Left renal pelvis (tissue), 4 donors: ENCODE measurements around the gene MBD1. TPM values are rescaled to one million over a fixed set of nuclear protein-coding genes. Genes with fewer than 3 reads are reported as not detected.
A peak's percentile ranks its signal among the peaks of the same experiment; 100 is the strongest.
"Not testable (repeated sequence)": the region's sequence is repeated elsewhere in the genome, so short reads cannot be mapped to it uniquely, and the experiment has no call there.

Experiments used
- DNase-seq, 4 donors: peaks; one replicate each; pipeline ENCODE4 v3.0.0-alpha.2; 2013; ENCODE audit warnings: low read depth in 4 of 4, low spot score in 3 of 4
- polyA plus RNA-seq, 4 donors: library from polyadenylated mRNA; unstranded; fragments of 120-200 nt; gene quantifications; one replicate each; pipeline ENCODE4 v1.2.1, GENCODE V29; 2013; ENCODE audit not compliant: insufficient read length in 4 of 4

Gene MBD1
- polyA plus RNA-seq, 4 donors: 50.7 to 81.6 (median 61.5) TPM

DNA sequence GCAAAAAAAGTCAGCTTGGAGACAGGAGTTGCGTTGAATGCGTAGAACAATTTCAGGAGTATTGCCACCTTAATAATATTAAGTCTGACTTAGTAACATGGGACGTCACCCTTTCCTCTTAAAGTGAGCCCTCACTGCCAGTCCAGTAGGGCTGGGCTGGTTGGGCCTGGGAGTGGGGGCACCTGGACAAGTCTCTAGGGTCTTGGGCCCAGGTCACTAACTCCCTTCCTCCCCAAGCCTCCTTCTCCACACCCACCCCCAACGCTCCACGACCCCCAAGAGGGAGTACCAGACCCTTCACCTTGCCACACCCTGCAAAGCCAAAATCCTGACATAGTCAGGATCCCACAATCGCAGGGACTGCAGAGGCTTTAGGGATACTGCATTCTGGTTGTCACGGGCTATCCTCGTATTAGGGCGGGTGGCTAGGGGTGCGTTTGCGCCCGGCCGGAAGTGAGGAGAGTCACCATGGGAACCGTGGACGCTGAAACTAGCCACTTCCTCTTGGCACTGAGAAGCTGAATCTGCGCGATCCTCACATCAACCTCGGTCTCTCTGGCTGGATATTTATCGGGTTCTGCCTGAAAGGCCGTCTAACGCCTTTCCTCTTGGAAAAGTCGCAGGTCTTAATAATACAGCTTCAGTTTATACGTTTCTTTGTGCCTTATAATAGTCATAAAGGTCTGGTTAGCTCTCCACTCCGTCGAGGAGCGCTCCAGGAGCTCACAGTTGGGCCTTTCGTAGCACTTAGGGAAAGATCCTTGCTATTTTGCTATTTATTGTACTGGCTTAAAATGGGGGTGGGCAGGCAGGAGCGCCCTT is 16.5 kb upstream of the MBD1 start:
- DNase-seq: peak; percentile 39 to 69 (median 66)

DNA sequence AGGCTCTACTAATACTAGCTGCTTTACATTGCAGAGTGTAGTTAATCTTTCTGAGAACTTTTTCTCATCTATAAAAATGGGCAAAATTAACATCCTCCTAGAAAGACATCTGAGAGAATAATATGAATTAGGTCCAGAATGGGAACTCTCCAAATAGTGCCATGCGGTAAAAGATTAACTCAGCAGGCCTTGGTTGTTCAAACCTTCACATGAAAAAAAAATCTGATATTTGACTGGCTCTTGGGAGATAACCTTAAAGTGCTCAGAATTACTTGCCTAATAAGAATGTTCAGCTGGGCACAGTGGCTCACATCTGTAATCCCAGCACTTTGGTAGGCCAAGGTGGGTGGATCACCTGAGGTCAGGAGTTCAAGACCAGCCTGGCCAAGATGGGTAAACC is 11.7 kb upstream of the MBD1 start:
- DNase-seq: no peak

DNA sequence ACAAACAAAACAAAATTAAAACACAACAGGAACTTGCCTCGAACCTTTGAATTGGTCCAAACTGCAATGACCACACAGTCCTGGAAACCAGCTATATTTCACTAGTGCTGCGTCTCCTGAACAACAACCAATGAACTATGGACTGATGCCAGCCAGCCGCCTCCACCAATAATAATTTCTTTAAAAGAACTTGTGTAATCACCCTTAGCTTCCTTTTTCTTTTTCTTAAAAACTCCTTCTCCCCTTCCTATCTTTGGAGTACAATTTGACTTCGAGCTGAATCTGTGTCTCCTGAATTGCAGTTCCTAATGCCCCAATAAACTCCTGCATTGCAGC is 7.8 kb upstream of the MBD1 start:
- no peak for DNase-seq

DNA sequence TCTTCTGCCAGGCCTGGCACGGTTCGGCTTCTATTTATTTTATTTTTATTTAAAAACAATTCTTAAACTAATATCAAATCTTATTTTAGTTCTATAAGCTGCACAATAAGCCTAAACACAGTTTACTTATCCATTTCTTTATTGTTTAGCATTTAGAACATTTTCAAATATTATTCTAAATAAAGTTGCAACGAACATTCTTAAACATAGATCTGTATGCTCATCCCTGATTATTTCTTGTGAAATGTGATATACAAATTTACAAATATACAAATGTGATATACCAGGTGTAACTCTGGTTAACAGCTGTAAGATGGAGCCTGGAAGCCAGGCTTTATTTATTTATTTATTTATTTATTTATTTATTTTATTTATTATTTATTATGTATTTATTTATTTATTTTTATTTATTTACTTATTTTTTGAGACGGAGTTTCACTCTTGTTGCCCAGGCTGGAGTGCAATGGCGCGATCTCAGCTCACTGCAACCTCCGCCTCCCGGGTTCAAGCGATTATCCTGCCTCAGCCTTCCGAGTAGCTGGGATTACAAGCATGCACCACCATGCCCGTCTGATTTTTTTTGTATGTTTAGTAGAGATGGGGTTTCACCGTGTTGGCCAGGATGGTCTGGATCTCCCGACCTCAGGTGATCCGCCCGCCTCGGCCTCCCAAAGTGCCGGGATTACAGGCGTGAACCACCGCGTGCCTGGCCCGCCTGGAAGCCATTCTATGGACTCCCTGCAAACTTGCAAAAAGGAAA is 7.2 kb upstream of the MBD1 start:
- not testable (repeated sequence) for DNase-seq

DNA sequence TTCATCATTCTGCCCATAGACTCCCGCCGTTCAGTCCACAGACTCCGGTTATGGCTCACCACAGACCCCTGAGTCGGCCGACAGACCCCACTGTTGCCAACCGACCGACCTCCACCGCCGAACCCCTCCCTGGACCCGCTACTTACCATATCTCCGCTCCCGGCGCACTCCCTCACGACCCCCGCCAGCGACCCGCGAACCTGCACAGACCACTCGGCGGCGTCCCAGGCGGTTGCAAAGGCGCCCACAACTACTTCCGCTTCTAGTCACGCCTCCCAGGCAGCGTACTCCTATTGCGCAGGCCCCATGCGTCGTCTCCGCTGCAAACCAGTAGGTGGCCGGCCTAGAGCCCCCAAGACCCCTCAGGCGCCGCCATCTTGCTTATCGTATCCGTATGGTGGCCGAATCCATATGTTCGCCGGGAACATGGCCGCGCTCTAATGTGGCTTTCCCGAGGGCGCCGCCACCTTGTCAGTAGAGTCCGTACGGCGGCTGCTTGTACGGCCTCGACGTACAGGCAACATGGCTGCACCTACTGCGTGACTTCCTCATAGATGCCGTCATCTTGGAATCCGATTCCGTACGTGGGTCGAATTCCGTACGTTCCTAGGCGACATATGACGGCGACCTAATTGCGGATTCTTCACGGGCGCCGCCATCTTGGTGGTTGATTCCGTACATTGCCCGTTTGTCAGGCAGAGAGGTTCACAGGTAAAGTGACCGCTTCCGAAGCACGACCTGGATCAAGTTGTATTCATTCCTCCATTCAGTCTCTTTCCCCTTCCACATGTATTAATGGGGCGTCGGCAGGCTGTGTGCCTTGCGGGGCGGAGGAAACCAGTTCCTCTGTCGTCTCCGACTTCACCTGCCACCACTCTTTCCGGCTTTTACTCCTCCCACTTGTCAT is 6.4 kb upstream of the MBD1 start, which contains the start of gene CXXC1:
CXXC1 (minus strand) TSS at position 252 of the 907 bp plus-strand sequence; CDS start at position 149, 103 bp downstream.
- peak; percentile 98 to 99 (median 99) for DNase-seq

DNA sequence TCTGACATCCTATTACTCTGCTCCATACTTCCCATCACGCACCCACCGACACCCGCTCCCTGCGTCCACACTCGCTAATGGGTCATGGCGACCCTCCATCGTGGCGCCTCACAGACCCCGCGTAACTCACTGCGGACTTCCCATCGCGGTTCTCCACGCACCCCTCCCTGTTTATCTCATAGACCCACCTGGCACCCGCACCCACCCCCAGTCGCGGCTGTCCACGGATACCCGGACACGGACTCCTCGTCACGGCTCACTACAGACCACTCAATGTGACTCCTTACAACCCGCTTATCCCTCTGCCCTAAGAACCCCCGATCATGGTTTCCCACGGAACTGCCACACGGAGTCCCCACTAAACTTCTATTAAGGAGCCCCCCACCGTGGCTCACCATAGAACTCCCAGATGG is 5.7 kb upstream of the MBD1 start:
- DNase-seq: no peak

DNA sequence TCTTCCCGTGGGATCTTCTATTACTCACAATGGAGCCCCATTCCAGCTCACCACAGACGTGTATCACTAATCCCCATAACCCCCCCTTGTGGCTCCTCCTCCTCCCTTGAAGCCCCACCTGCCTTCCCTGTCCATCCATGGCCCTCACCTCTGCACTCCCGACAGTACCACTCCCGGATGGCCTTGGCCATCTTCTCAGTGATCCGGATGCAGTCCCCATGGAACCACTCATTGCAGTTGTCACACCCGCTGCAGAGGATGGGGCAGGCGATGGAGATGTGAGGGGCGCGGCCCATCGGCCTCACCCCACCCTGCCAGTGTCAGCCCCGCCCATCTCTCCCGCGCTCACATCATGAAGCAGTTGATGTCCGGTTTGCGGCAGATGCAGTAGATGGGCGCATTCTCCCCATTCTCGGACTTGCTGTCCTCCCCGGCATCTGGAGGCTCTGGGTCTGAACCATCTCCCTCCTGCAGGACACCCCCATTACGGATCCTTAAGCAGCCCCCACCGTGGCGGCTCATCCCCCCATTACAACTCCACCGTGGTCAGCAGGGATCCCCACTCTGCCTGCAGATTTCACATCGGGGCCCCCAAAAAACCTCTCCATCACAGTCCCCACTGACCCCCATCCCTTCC is 5.2 kb upstream of the MBD1 start:
- no peak for DNase-seq

DNA sequence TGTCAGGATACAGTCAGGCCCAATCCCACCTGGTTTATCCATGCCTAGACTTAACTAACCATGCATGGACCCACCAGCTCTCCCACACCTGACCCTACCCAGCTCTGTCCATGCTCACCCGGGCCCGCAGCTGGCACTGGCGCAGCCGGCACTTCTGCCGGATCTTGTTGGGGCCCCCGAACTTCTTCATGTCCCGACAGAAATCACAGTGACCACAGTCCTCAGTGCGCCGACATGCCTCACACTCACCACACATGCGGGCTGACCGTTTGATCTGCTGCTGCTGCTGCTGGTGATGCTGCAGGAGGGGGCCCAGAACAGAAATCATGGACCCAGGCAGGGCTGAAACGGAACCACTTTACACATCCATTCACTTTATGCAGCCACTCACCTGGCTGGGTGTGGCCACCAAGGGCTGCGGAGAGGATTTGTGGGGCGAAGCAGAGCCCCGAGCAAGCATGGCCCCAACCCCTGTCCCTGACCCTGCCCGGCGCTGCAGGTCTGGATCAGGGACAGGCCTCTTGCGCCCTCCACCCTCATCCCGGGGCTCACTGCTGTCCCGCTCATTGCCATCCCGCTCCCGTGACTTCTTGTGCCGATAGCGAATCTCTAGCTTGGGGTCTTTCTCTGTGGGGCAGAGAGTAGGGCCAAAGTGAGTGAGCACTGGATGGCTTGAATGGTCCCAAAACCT is 4.5 kb upstream of the MBD1 start:
- no peak for DNase-seq

DNA sequence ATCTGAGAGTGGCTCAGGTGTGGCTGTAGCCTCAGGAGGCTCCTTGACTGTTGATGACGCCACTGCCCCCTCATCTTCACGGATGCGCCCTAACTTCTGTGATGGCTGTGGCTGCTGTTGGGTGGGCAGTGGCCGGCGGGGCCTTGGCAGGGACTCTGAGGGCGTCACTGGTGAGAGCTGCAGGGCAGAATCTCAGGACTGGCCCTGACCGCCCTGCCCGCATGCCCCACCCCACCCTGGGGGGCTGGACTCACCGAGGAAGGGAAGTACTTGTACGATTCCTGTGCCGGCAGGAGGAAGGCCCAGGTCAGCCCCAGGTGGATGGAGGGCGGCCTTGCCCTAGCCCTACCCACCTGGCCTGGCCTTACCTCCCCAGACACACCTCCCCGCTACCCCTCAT is 3.7 kb upstream of the MBD1 start:
- DNase-seq: no peak

DNA sequence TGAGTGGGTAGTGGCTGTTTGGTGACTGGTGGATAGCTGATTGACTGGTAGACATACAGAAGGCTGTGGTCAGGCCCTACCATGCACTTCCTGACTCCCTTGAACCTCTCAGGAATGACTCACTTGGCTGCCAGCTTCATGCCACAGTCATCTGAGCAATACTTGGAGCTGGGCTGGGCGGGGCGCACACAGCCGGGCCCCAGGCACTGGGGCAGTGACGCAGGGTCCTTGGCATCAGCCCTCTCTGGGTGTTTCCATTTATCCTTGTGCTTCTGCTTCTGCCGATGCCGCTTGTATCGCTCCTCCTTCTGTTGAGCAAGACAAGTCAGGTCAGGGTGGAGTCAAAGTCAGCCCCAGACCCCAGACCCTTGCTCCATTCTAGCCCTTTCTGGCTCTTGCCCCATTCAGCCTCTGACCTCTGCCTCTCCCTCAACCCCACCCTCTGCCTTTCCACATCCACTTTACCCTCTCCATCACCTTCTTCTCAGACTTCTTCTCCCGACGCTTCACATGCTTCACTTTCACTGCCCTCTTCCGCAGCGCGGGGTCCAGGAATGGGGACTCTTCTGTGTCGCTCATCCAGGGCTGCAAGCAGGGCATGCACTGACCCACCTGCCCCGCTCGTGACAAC is 3.0 kb upstream of the MBD1 start:
- no peak for DNase-seq

DNA sequence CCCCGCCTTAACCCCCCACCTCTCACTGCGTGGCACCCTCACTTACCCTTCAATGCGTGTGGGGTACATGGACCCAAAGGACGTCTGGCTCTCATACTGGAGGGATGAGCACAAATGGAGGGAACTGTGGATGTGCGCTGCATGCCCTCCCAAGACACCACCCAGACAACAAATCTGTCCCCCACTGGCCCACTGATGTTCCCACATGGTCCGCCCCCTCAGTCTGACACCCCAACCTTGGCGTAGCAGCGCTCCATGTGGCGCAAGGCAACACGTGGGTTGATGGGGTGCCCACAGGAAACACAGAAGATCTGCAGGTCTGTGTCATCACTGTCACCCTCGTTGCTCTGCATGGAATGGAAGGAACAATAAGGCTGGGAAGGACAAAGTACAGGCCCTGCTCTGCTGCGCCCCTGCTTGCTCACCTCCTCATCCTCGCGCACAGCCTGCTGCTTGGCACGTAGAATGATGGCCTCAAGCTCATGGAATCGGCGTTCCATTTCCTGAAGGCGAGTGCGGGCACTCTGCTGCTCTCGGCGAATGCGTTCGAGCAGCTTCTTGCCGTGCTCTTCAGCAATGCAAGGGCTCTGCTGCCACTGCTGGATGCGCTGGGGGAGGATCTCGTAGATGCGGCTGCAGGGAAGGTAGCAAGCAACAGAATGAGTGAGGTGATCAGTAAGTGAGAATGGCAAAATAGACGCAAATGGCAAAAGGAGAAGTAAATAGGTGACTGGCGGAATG is 2.3 kb upstream of the MBD1 start:
- no peak for DNase-seq

DNA sequence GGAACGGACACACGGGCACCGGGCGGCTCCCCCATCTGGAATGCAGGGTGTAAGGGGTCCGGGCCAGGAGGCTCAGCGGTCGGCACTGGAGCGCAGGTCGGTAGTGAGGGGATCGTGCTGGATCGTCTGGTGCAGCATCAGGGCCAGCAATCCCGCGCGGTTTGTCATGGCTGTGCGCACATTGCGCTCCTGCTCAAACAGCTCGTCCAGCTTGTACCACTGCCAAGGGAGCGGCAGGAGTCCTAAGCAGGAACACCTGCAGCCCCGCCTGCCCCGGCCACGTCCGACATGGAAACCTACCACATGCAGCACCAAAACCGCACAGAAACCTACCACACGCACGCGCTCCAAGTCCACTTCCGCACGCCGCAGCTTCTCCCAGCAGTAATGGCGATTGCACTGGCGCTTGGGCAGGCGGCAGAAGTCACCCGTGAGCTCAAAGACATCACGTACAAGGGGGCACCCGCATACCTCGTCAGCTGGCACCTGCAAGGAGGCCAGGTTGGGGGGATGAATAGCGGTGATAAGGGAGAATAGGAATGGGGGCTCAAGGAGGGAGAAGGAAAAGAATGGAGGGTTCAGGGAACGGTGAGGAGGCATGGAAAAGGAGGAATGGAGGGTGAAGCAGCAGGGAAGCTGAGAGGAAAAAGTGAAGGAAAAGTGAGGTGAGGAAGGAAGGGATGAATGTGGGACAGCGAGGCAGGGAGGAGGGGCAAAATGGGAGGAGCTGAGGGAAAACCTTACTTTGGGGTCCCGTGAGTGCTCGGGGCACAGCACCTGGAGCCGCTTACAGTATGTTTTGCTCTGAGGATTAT is 1.4 kb upstream of the MBD1 start:
- DNase-seq: no peak

DNA sequence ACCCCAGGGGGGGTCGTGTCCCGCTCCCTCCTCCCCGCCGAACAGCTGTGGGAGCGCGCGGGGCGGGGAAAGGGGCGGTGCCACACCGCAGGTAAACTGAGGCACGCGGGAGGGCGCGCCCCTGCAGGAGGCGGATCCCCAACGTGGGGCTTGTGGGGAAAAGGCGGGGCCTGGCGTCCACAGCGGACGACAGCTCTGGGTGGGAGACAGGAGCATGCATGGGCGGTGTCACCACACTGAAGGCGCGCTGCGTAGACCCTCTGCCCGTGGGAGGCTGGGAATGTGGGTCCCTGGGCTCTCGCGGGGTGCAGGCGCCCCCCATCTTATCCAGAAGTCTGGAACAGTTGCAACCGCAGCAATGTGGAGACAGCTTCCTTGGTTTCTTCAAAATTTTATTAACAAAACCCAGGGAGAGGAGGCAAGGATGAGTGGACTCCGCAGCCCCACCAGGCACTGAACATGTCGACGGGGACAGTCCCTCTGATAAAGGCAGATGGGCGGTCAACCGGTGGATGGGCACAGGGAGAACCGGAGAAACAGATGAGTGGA is 723 bp upstream of the MBD1 start:
- no peak for DNase-seq

DNA sequence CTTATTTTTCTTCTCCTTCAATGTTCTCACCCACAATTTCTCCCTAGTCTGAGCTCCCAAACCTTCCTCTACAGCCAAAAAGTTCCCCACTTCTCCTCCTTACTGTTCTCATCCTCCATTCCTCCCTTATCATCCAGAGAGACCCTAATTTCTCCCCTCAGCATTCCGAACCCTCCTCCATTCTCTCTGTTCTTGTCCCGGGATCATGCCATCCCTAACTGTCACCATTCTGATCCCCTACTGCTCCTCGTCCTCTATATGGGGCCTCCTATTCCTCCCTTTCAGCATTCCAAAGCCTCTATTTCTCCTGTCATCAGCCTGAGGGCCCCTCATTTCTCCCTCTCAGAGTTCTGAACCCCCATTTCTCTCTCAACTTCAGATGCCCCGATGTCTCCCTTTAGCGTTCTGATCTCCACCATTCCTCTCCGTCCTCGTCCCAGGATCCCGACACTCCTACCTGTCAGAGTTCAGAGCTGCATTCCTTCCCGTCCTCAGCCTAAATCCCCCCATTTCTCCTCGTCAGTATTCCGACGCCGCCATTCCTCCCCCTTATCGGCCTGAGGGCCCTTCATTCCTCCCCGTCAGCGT is 522 bp downstream of the MBD1 start:
- DNase-seq: no peak

DNA sequence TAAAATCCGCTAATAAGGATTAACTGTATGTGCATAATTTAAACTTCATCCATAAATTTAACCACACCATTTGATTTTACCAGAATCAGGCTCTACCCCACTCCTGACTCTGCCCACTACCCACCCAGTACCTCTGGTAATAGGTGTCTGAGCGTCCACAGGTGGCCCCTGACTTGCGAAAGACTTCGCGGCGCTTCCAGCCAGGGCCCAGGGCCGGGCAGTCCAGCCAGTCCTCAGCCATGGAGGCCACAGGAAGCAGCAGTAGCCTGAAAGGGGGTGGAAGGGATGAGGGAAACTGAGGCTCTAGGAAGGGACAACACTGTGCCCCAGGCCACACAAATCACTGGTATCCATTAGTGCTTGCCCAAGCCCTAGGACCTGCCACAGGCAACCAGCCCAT is 1.6 kb downstream of the MBD1 start:
- DNase-seq: no peak

DNA sequence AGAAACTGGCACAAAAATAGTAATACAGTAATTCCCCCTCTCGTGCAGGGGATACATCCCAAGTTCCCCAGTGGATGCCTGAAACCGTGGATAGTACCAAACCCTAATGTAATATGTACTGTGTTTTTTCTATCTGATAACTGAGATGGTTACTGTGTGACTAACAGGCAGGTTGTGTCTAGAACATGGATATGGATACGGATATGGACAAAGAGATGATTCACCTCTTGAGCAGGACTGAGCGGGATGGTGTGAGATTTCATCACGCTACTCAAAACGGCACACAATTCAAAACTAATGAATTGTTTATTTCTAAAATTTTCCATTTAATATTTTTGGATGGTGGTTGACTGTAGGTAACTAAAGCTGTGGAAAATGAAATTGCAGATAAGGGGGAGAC is 3.4 kb downstream of the MBD1 start:
- no peak for DNase-seq

DNA sequence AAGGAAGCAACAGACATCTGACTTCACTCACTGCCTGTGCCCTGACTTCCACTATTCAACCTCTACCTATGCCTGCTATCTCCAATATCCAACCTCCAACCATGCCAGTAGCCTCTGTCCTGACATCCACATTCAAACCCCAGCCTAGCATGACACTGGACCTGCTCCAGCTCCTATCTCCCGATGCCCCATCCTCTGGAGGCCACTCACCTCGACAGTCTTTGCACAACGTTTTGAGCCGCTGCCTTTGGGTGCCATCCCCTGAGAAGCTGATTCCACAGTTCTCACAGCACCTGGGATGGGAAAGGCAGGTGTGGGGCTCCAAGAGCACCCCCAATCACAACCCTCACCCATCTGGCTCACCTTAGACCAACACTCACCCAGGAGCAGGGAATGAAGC is 4.9 kb downstream of the MBD1 start:
- DNase-seq: no peak
